Endometrial microvascular endothelial cells (primary cell): ENCODE data around the gene DZIP1L. TPM values are rescaled to one million over a fixed set of nuclear protein-coding genes. Genes with fewer than 3 reads are reported as not detected.
"Not testable (repeated sequence)": the region's sequence is repeated elsewhere in the genome, so short reads cannot be mapped to it uniquely, and the experiment has no call there.

Experiments
- in situ Hi-C: cut with HindIII; loops from 2 replicates; pipeline ENCODE4 v1.10.0; 2017; ENCODE audit warnings: low sequenced_read_pairs, low pct_unique_long_range_greater_than_20kb; ENCODE audit errors: inconsistent ontology term
- total RNA-seq: library from RNA; depleted of rRNA; stranded (reverse); fragments of >200 nt; gene quantifications from one replicate; pipeline ENCODE4 v1.2.3, GENCODE V29; 2015; ENCODE audit errors: inconsistent ontology term

The DZIP1L gene, protein sequence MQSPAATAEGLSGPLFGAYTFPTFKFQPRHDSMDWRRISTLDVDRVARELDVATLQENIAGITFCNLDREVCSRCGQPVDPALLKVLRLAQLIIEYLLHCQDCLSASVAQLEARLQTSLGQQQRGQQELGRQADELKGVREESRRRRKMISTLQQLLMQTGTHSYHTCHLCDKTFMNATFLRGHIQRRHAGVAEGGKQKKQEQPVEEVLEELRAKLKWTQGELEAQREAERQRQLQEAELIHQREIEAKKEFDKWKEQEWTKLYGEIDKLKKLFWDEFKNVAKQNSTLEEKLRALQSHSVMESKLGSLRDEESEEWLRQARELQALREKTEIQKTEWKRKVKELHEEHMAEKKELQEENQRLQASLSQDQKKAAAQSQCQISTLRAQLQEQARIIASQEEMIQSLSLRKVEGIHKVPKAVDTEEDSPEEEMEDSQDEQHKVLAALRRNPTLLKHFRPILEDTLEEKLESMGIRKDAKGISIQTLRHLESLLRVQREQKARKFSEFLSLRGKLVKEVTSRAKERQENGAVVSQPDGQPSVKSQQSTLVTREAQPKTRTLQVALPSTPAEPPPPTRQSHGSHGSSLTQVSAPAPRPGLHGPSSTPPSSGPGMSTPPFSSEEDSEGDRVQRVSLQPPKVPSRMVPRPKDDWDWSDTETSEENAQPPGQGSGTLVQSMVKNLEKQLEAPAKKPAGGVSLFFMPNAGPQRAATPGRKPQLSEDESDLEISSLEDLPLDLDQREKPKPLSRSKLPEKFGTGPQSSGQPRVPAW
- 7.8 TPM for total RNA-seq

DNA sequence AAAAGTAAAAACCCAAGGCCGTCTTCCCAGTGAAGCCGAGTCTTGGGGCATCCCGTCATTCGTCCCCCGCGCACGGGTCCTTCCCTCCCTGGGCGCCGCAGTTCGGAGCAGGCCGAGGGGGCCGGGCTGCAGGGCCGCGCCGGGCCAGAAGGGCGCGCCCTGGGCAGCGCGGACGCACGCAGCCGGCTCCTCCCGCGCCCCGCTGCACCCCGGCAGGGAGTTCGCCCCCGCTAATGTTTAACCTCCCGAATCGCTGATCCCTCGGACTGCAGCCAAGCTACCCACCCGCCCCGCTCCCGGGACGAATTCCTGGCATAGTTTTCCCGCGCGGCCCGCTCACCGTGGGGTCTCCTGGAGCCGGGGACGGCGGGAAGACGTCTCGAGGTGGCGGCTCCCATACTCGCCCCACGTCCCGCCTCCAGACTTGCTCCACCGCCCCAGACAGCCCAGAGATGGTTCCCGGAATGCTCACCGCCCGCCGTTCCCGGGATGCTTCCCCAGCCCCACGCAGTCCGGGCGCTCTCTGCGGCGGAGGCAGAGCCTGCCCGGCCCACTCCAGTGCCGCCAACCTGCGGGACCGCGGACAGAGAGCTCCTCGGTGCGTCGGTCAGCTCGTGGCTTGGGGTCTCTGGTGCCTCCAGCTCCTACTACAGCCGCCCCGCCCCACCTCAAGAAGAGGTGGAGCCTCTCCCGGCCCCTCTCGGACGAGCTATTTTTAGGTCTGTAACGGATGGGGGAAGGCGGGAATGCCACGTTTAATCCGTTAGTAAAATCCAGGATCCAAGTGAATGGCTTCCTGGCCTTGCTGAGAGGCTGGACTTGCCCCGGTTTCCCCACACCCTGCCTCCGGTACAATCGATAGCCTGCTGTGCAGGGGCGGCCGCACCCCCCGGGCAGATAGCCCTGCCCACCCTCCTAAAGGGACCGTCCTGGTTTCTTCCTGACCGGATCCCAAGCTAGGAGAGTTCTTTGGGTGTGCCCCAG lies at the start of gene DZIP1L:
Gene DZIP1L (minus strand): TSS at position 621 of the 984 bp plus-strand sequence. CDS start 11,637 bp downstream, outside the sequence.
- in situ Hi-C loops = no loop called here

GRCh38 chr3:138165061-138165460 lies 49.7 kb upstream of the DZIP1L start:
- in situ Hi-C loops = no loop called here

DNA sequence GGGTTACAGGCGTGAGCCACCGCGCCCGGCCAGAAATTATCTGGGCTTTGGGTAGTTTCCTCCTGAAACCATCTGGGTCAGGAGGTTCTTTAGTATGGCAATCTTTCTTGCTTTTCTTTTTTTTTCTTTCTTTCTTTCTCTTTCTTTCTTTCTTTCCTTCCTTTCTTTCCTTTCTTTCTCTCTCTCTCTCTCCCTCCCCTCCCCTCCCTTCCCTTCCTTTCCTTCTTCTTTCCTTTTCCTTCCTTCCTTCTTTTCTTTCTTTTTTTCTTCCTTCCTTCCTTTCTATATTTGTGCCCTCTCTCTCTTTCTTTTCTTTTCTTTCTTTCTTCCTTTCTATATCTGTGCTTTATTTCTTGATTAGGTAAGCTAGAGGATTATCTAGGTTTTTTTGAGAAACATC lies 42.3 kb upstream of the DZIP1L start:
- in situ Hi-C loops = no loop called here

DNA sequence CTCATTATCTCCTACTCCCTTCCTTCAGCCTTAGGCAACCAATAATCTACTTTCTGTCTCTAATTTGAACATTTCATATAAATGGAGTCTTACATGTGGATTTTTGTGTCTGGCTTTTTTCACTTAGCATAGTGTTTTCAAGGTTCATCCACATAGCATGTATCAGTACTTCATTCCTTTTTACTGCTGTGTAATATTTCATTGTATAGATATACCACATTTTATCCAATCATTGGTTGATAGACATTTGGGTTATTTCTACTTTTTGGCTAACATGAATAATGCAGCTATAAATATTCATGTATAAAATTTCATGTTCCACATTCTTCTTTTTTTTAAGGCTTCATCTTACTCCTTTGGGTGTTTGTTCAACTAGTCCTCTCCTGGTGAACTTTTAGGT lies 39.1 kb upstream of the DZIP1L start:
- in situ Hi-C loops = no loop called here

GRCh38 chr3:138148503-138148902 lies 33.1 kb upstream of the DZIP1L start:
- in situ Hi-C loops = no loop called here

- in situ Hi-C loops = not testable (repeated sequence)
Measured at GRCh38 chr3:138142181-138142580, 26.8 kb upstream of the DZIP1L start.

DNA sequence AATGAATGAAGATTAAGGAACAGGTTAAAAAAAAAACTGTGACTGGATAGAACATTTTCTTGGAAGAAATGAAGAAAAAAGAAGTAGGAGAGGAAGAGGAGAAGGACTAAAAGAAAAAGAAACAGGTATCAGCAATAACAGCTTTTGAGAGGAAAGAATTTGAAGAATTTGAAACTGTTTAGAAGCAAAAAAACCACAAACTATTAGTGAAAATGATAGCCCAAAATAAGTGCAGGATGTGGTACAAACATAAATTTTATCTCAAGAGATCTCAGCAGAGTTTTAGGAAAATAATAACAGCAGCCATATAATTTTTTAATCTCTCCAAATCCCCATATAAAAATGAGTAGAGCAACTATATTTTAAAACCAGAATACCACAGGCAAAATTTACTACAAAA lies 25.5 kb upstream of the DZIP1L start:
- in situ Hi-C loops = no loop called here

DNA sequence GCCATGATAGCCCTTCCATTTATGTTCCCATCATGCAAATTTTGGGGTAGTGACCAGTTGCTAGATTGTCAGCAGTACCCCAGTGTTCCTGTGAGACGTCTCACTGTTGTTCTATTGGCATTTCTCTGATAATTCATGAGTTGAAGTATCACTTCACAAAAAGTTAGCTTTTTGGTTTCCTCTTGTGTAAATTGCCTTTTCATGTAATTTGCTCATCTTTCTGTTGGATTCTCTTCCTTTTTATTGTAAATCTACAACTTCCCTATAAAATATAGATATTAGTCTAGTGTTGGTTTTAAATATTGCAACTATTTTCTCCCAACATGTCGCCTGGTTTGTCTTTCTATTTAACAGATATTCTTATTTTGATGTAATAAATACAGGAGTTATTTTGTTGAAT lies 24.3 kb upstream of the DZIP1L start:
- in situ Hi-C loops = no loop called here

DNA sequence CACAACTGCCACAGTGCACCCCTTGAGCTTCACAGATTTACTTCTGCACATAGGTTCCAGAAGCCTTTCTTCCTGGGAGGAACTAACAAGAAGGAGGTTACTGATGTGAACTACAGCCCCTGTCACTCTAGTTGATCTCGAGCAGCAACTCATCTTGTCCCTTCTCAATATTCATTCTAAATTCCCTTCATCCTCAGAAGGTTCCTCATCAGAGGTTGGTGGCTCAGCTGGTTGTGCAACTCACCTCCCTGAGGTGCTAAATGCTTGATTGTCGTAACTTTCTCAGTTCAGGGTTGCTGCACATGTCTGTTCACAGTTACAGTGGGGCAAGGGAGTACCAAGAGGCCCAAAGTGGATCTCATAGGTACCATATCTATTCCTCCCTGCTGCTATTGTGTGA lies 22.5 kb upstream of the DZIP1L start:
- in situ Hi-C loops = no loop called here

DNA sequence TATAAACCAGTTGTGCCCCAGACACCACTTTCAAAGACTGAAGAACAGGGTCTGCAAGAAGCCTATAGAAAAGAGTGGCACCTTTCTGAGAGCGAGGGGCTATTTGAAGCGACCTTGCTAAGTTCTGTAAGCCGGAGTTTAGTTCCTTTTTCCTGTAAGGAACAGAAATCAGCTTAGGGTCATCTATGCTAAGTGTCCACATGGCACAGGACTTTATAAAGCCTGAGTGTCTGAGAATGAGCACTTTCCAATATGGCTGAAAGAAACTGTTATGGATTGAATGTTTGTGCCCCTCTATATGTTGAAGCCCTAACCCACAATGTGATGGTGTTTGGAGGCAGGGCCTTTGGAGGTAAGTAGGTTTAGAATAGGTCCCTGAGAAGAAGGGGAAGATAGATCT lies 20.8 kb upstream of the DZIP1L start:
- in situ Hi-C loops = no loop called here

DNA sequence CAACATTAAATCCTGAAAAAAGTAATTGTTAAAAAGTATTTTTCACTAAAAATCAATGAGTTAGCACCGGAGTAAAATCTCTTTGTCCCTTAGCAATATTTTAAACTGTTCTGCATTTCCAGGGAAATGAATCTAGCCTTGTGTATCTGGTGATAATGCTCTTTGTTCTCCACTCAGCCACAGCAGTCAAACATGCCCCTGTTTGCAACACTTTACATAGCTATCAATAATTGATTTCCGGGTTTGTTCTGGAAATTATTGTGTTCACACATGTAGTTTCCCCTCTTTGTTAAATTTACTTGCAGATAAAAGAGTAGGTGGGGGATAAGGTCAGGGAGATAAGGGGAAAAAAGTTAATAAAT lies 20.4 kb upstream of the DZIP1L start:
- in situ Hi-C loops = no loop called here

GRCh38 chr3:138135146-138135832 lies 19.9 kb upstream of the DZIP1L start:
- in situ Hi-C loops = no loop called here

- in situ Hi-C loops = no loop called here
Measured at GRCh38 chr3:138132239-138132638, 16.8 kb upstream of the DZIP1L start, which contains the start of gene A4GNT. Gene A4GNT, minus strand, starts transcription at chr3:138132390. Its CDS starts 1,134 bp downstream, at chr3:138131256.

DNA sequence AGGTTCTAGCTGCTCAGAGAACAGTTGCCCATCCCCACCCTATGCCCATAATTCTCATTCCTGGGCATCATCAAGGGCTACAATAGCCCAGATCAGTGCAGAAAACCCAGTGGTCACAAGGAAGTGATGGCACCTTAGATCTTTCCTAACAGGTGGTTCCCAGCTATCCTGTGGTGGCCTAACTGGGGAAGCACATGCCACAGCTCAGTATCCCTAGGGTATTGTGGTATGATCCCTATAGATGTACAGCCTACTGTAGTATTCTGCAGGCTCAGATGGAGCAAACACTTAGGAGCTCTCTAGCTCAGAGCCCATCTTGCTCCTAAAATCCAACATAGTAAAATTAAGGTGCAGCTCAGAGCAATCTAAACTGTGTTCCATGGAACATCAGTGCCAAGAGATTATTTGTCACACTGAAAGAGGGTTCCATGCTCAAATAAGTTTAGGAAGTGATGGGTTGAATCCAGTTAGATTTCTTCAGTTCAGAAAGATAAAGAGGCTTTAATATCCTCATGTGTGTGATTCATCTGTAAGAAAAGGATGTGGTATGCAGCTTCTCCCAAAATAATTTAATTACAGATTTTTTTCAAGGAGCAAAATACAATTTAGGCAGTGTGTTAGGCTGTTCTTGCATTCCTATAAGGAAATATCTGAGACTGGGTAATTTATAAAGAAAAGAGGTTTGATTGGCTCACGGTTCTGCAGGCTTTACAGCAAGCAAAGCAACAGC lies 12.4 kb upstream of the DZIP1L start:
- in situ Hi-C loops = no loop called here

DNA sequence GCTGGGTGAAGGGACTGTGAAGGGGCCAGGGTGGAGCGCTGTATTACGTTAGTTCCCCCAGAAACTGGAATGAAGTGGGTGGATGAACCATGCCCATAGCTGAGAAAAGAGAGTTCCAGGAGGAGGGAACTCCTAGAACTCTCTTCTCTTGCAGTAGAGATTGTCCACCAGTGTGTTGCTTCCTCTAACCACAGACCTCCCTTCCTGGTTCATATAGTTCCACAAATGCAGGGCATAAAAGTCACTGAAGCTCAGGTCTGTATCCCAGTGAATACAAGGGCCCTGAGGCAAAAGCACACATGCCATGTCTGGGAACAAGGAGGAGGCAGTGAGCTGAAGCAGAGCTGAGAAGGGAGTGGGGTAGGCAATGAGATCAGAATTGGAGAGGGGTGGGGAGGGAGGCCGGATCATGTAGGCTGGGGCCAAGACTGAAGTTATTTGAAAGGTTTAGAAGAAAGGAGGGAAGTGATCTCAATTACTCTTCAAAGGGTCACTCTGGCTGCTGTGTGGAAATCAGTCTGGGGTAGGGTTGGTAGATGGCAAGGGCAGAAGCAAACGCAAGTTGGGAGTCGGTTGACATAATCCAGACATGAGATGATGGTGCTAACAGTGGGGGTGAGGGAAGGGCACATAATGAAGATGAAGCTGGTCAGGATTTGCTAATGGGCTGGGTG lies 10.3 kb upstream of the DZIP1L start:
- in situ Hi-C loops = no loop called here

GRCh38 chr3:138124706-138125355 lies 9.4 kb upstream of the DZIP1L start:
- in situ Hi-C loops = no loop called here

DNA sequence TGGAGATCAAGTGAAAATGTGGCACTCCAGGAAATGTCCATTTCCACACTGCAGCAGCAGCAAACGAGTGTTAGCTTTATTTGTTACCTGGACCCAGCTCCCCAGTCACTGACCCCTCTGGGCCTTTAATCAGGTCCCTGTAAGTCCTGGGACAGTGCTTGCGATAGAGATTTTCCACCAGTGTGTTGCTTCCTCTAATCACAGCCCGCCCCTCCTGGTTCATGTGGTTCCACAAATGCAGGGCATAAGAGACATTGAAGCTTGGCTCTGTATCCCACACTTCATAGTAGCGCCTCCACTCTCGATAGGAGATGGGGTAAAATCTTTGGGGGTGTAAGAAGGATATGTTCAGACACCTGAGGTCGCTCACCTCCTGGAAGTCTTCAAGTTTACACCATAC lies 8.8 kb upstream of the DZIP1L start:
- in situ Hi-C loops = no loop called here
